Colonic mucosa (tissue), 4 donors: Measurements from ENCODE around the gene ZFHX3. TPM values are rescaled to one million over a fixed set of nuclear protein-coding genes. Genes with fewer than 3 reads are reported as not detected.

Source experiments
- DNase-seq: peaks from one replicate; pipeline ENCODE4 v3.0.0-alpha.2; 2020
- H3K27ac ChIP-seq: fragments of 200-600 bp; one replicate; pipeline ENCODE4 v1.8.0; 2021
- H3K27me3 ChIP-seq: fragments of 200-600 bp; one replicate; pipeline ENCODE4 v1.8.0; 2021
- H3K36me3 ChIP-seq: fragments of 200-600 bp; one replicate; pipeline ENCODE4 v1.8.0; 2021
- H3K4me1 ChIP-seq: fragments of 200-600 bp; one replicate; pipeline ENCODE4 v1.8.0; 2021; ENCODE audit warnings: mild to moderate bottlenecking
- H3K4me3 ChIP-seq: fragments of 200-600 bp; one replicate; pipeline ENCODE4 v1.8.0; 2021
- H3K9ac ChIP-seq, 2 donors: one replicate each; pipeline ENCODE4 v1.7.0; 2013; ENCODE audit warnings: control low read depth in 2 of 2, low read depth in 2 of 2, low read length in 2 of 2
- H3K9me3 ChIP-seq: fragments of 200-600 bp; one replicate; pipeline ENCODE4 v1.8.0; 2021
- intact Hi-C: fragments of 100-400 bp; cut with DNase I; formaldehyde crosslinking; loops from one replicate; pipeline ENCODE4 v1.14.1; 2022
- total RNA-seq, 2 donors: library from RNA; stranded (reverse); fragmentation: NEBNext Ultra II Directional in 1 of 2; extraction: Animal tissue kit (Norgen Biotek cat#: 25700) in 1 of 2; gene quantifications; one replicate each; pipeline ENCODE4 v1.2.1, GENCODE V29; 2021
- TF ChIP-seq, protein P1 (sequence below): fragments of 200-600 bp; IDR thresholded peaks from one replicate; pipeline ENCODE4 v1.8.0; 2022; ENCODE audit warnings: antibody characterized with exemption, mild to moderate bottlenecking
- donor health status: healthy.
- donor health status: DM: no; HTN: no; CAD: no.
- donor health status: DM: no; HTN: no; CAD: no.

ZFHX3 gene
- total RNA-seq, 2 donors from 2014 or later, result 10.5 to 12.8 TPM

DNA sequence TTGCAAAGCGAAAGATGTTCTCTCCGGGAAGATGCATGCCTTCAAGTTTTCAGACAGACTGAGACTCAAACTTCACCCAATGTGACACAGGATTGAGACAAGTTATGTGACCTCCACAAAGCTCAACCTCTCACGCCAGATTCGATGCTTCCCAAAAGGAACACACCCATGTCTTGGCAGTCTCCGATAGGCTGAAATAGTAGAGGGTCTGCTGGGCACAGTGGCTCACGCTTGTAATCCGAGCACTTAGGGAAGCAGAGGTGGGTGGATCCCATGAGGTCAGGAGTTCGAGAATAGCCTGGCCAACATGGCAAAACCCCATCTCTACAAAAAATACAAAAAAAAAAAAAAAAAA lies 22.1 kb downstream of the ZFHX3 start:
- Histone ChIP-seq H3K9ac (no peak overlapping the region), H3K27ac (no peak overlapping the region), H3K36me3 (no peaks in the 10 kb centered on the region), H3K4me1 (no peaks in the 10 kb centered on the region), H3K27me3 (no peaks in the 10 kb centered on the region), H3K9me3 (no peaks in the 10 kb centered on the region), H3K4me3 (no peak overlapping the region)
- DNase-seq, result no peak
- TF ChIP-seq, protein P1, sequence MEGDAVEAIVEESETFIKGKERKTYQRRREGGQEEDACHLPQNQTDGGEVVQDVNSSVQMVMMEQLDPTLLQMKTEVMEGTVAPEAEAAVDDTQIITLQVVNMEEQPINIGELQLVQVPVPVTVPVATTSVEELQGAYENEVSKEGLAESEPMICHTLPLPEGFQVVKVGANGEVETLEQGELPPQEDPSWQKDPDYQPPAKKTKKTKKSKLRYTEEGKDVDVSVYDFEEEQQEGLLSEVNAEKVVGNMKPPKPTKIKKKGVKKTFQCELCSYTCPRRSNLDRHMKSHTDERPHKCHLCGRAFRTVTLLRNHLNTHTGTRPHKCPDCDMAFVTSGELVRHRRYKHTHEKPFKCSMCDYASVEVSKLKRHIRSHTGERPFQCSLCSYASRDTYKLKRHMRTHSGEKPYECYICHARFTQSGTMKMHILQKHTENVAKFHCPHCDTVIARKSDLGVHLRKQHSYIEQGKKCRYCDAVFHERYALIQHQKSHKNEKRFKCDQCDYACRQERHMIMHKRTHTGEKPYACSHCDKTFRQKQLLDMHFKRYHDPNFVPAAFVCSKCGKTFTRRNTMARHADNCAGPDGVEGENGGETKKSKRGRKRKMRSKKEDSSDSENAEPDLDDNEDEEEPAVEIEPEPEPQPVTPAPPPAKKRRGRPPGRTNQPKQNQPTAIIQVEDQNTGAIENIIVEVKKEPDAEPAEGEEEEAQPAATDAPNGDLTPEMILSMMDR, result no peak
- intact Hi-C loops, result no loop called here

DNA sequence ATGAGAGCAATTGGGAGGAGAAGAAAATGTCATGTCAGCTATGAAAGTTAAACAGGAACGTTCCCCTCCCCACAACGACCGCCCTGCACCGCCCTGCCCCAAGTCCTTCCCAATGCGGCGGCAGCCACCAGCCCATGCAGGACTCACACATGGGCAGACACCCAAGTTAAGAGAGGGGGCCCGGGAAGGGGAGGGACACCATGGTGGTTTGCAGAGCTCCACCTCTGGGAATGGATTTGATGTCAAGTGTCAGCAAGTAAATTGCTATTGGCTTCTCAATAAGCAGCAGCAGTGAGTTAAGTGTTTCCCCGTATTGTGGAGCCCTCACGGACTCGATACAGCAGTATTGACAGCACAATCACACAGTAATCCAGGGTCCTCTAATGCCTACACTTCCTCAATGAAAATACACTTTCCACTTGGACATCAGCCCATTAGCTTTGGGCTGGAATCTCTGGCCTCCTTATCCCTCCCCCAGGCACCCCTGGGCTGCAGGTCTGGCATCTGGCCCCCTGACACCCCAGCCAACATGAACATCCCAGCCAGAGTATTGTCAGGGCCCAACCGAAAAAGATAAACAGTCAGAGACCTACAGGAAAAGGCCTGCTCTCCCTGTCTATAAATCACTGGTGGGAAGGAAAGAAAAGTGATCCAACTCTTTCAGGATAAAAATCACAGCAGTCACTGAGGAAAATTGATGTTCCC lies 22.6 kb downstream of the ZFHX3 start:
- no peaks in the 10 kb centered on the region for H3K27me3 ChIP-seq
- H3K9me3 ChIP-seq, result no peaks in the 10 kb centered on the region
- H3K36me3 ChIP-seq, result no peaks in the 10 kb centered on the region
- TF ChIP-seq, protein P1, result no peak
- H3K27ac ChIP-seq, result no peak overlapping the region
- no peaks in the 10 kb centered on the region for H3K4me1 ChIP-seq
- H3K9ac ChIP-seq, result no peak overlapping the region
- DNase-seq, result no peak
- intact Hi-C loops, result no loop called here
- no peak overlapping the region for H3K4me3 ChIP-seq

DNA sequence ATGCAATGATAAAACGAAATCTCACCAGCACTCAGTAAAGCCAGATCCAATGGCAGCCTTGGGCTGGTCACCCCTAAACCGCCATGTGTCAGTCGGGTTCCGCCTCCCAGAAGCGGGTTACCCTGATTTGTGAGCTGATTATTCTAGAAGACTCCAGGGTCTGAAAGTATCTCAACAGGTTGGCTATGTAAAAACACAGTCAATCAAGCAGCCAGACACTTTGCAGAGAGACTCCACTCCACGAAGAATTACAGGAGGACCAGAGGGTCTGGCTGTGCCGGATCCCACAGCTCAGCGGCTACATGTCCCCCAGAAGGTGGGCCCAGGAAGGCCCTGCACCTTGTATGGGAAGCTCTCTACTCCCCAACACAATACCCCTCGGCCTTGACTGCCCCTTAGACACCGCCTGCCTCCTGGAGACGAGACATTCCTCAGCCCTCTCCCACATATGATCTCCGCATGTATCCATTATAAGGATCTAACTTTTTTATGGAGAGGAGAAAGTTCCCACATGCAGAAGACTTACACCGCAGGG lies 23.3 kb downstream of the ZFHX3 start:
- intact Hi-C loops, result no loop called here

DNA sequence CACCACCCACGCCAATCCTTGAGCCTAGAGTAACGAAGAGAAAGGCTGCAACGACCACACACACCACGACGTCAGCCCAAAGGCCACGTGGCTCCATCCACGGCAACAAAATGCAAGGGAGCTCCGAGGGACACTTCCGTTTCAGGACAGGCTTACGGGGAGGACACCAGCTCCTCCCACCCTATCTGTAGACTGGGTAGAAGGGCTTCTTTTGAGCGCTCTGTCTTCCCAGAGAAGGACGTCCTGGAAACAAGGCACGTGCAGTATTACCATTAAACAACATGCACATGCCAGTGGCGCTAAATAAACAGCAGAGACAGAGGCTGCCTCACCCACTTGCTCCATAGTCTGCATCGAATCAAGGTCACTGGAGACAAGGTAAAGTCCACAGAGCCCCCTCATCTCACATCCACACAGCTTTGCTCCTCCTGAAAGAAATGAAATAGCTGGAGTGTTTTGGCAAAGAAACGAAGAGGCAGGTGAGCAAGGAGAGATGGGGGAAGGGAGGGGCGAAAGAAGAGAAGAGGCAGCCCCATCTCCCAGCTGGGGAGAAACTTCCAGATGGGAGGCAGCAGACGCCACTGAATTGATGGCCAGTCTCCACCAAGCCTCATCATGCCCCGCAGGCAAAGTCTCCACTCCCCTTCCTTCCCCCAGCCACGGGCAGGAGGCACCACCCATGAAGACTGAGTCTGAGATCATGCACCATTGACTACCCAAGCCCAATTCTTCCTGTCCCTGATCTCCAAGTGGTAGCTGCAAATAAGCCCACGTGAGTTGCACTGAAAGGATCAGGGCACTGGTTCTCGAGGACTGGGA lies 24.0 kb downstream of the ZFHX3 start:
- DNase-seq, result no peak
- no peak overlapping the region for H3K4me3 ChIP-seq
- H3K9ac ChIP-seq, result no peak overlapping the region
- no peaks in the 10 kb centered on the region for H3K4me1 ChIP-seq
- H3K36me3 ChIP-seq, result no peaks in the 10 kb centered on the region
- TF ChIP-seq, protein P1, result no peak
- no peaks in the 10 kb centered on the region for H3K9me3 ChIP-seq
- H3K27me3 ChIP-seq, result no peaks in the 10 kb centered on the region
- intact Hi-C loops, result no loop called here
- H3K27ac ChIP-seq, result no peak overlapping the region

More for the DNA sequence above, 23.3 kb downstream of the ZFHX3 start:
- H3K27ac ChIP-seq, result no peak overlapping the region
- no peak overlapping the region for H3K4me3 ChIP-seq
- TF ChIP-seq, protein P1, result no peak
- no peak for DNase-seq
- H3K36me3 ChIP-seq, result no peaks in the 10 kb centered on the region
- H3K9ac ChIP-seq, result no peak overlapping the region
- no peaks in the 10 kb centered on the region for H3K9me3 ChIP-seq
- no peaks in the 10 kb centered on the region for H3K4me1 ChIP-seq
- H3K27me3 ChIP-seq, result no peaks in the 10 kb centered on the region

DNA sequence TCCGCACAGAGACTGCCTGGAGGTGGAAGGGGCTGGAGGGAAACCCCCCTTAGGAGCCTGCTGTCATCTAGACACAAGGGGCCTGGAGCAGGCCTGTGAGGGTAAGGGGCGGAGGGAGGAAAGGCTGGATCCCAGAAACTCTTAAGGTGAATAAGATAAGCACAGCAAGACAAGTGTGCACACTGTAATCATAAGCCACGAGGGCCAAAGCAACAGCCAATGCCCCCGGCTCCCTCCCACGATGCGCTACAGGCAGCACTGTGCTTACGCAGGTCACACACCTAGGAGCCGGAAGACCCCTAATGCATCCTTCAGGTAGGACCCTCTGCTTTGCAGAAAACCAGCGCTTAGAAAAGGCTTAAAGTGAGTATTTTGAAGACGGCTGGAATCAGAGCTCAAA lies 24.6 kb downstream of the ZFHX3 start:
- DNase-seq, result no peak
- H3K36me3 ChIP-seq, result no peaks in the 10 kb centered on the region
- no peak overlapping the region for H3K9ac ChIP-seq
- no peak overlapping the region for H3K4me3 ChIP-seq
- intact Hi-C loops, result no loop called here
- H3K27me3 ChIP-seq, result no peaks in the 10 kb centered on the region
- TF ChIP-seq, protein P1, result no peak
- no peaks in the 10 kb centered on the region for H3K9me3 ChIP-seq
- no peak overlapping the region for H3K27ac ChIP-seq
- no peaks in the 10 kb centered on the region for H3K4me1 ChIP-seq
